ENCODE results near the gene CHPF. TPM values are rescaled to one million over a fixed set of nuclear protein-coding genes. Genes with fewer than 3 reads are reported as not detected.

The CHPF gene
- total RNA-seq, 1 experiment from 2014 or later = 228 TPM

DNA sequence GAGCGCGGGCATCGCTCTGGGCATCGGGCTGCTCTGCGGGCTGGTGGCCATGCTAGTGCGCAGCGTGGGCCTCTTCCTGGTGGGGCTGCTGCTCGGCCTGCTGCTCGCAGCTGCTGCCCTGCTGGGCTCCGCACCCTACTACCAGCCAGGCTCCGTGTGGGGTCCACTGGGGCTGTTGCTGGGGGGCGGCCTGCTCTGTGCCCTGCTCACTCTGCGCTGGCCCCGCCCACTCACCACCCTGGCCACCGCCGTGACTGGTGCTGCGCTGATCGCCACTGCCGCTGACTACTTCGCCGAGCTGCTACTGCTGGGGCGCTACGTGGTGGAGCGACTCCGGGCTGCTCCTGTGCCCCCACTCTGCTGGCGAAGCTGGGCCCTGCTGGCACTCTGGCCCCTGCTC is 4.0 kb upstream of the CHPF start:
- Histone ChIP-seq H3K9me3 (ENCODE audit: control insufficient read depth in 1 of 2, insufficient read depth in 1 of 2, low read depth in 1 of 2, low read length in 2 of 2) (no peaks in the 10 kb centered on the region), H3K27me3 (ENCODE audit: insufficient read depth, low read length) (no peaks in the 10 kb centered on the region), H3K4me1 (ENCODE audit: control insufficient read depth in 1 of 2, insufficient read depth in 2 of 2, low read length in 2 of 2) (peaks cover 3 to 23% of the 10 kb centered on the region in 2 experiments; a peak in 3 of 4 replicates), H3K27ac (ENCODE audit: low read depth, low read length) (no peak overlapping the region), H3K9ac (ENCODE audit: low read length) (no peak overlapping the region), H2AFZ (ENCODE audit: low read depth, low read length, poor library complexity, severe bottlenecking) (no peak overlapping the region), H3K4me3 (replicated peaks in 1 of 2; ENCODE audit: low read depth in 1 of 2, low read length in 2 of 2) (no peak overlapping the region), H3K79me2 (ENCODE audit: insufficient read depth, low read length) (peaks cover 24% of the 10 kb centered on the region), H4K20me1 (ENCODE audit: insufficient read depth) (no peaks in the 10 kb centered on the region), H3K9me2 (ENCODE audit: insufficient read depth) (no peaks in the 10 kb centered on the region), H3K4me2 (ENCODE audit: low read length) (no peak overlapping the region), H3K36me3 (ENCODE audit: control insufficient read depth in 1 of 2, insufficient read depth in 2 of 2, low read length in 2 of 2) (peaks cover 2 to 6% of the 10 kb centered on the region in 2 experiments; a peak in 1 of 4 replicates)
- no TSS peak for BruUV-seq (replicated peaks)
- ChIA-PET RAD21 (ENCODE audit: low non-redundant PET in 1 of 2, low total read pairs in 2 of 2, uncharacterized antibody in 2 of 2, unreplicated experiment in 2 of 2) (interaction anchor here in 1 of 2 experiments (0.6 kb wide), 1 partner anchor 160 kb away, joined by 3 read pairs; no protein-coding TSS in a partner anchor), POLR2A (no interaction called here), CTCF (interaction anchor here (2.0 kb wide), 1 partner anchor 13 kb away, joined by 6 read pairs; no protein-coding TSS in a partner anchor)
- intact Hi-C loops (cut with micrococcal nuclease) = no loop called here
- no peak for ATAC-seq
- DNase-seq (ENCODE audit: low read depth, low spot score) = no peak
- TF ChIP-seq FOSL1 (IDR thresholded peaks at IDR 0.05; ENCODE audit: low read depth) = no peak
- TF ChIP-seq, protein P1, sequence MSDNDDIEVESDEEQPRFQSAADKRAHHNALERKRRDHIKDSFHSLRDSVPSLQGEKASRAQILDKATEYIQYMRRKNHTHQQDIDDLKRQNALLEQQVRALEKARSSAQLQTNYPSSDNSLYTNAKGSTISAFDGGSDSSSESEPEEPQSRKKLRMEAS (IDR thresholded peaks at IDR 0.05) = no peak

DNA sequence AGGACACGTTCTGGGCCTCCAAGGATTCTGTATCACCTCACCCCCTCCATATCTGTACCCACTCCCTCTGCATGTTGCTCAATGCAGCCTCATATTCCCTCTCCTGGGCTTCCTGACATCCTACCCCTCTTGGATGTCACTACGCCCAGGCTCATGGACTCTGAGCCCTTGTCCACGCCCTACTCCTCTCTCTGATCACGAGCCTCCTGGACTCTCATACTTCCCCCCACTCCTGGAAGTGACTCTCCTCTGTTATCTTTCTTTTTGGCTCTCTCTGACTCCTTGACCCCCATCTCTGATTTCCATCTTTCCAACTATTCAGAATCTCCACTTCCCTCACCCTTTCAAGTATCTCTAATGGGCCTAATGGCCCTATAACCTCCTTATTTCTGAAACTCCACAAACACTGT is 2.3 kb upstream of the CHPF start:
- ChIA-PET CTCF (no interaction called here), RAD21 (ENCODE audit: low non-redundant PET in 1 of 2, low total read pairs in 2 of 2, uncharacterized antibody in 2 of 2, unreplicated experiment in 2 of 2) (no interaction called here), POLR2A (interaction anchor here (0.6 kb wide), 1 partner anchor 103 kb away, joined by 3 read pairs; no protein-coding TSS in a partner anchor)
- ATAC-seq (no peak), DNase-seq (ENCODE audit: low read depth, low spot score) (no peak)
- intact Hi-C loops (cut with micrococcal nuclease) = no loop called here
- no peak overlapping the region for H2AFZ ChIP-seq (ENCODE audit: low read depth, low read length, poor library complexity, severe bottlenecking)
- H3K4me3 ChIP-seq (replicated peaks in 1 of 2; ENCODE audit: low read depth in 1 of 2, low read length in 2 of 2) = no peak overlapping the region
- H3K9me3 ChIP-seq (ENCODE audit: control insufficient read depth in 1 of 2, insufficient read depth in 1 of 2, low read depth in 1 of 2, low read length in 2 of 2) = no peaks in the 10 kb centered on the region
- H3K4me2 ChIP-seq (ENCODE audit: low read length) = no peak overlapping the region
- no peak overlapping the region for H3K9ac ChIP-seq (ENCODE audit: low read length)
- H3K36me3 ChIP-seq (ENCODE audit: control insufficient read depth in 1 of 2, insufficient read depth in 2 of 2, low read length in 2 of 2) = peaks cover 2 to 12% of the 10 kb centered on the region in 2 experiments; a peak in 2 of 4 replicates
- TF ChIP-seq, protein P1 (IDR thresholded peaks at IDR 0.05) = no peak
- TF ChIP-seq RAD21 (IDR thresholded peaks at IDR 0.05; ENCODE audit: low read depth) (no peak), EZH2 (IDR thresholded peaks at IDR 0.05) (no peak), POLR2AphosphoS5 (IDR thresholded peaks at IDR 0.05; ENCODE audit: low read depth, low read length) (no peak)
- TF ChIP-seq, protein P2, sequence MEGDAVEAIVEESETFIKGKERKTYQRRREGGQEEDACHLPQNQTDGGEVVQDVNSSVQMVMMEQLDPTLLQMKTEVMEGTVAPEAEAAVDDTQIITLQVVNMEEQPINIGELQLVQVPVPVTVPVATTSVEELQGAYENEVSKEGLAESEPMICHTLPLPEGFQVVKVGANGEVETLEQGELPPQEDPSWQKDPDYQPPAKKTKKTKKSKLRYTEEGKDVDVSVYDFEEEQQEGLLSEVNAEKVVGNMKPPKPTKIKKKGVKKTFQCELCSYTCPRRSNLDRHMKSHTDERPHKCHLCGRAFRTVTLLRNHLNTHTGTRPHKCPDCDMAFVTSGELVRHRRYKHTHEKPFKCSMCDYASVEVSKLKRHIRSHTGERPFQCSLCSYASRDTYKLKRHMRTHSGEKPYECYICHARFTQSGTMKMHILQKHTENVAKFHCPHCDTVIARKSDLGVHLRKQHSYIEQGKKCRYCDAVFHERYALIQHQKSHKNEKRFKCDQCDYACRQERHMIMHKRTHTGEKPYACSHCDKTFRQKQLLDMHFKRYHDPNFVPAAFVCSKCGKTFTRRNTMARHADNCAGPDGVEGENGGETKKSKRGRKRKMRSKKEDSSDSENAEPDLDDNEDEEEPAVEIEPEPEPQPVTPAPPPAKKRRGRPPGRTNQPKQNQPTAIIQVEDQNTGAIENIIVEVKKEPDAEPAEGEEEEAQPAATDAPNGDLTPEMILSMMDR (IDR thresholded peaks at IDR 0.05 in 2 of 3, conservative IDR thresholded peaks at IDR 0.05 in 1 of 3; ENCODE audit: borderline replicate concordance in 1 of 3, insufficient read depth in 1 of 3, low read depth in 2 of 3, low read length in 2 of 3) = no peak
- H3K4me1 ChIP-seq (ENCODE audit: control insufficient read depth in 1 of 2, insufficient read depth in 2 of 2, low read length in 2 of 2) = peaks cover 1 to 31% of the 10 kb centered on the region in 2 experiments; a peak in 3 of 4 replicates
- no TSS peak for BruUV-seq (replicated peaks)
- H3K9me2 ChIP-seq (ENCODE audit: insufficient read depth) = no peaks in the 10 kb centered on the region
- no peak overlapping the region for H3K27ac ChIP-seq (ENCODE audit: low read depth, low read length)
- H3K27me3 ChIP-seq (ENCODE audit: insufficient read depth, low read length) = no peaks in the 10 kb centered on the region
- H4K20me1 ChIP-seq (ENCODE audit: insufficient read depth) = peaks cover 5% of the 10 kb centered on the region; the same call in 1 of the 2 replicates
- H3K79me2 ChIP-seq (ENCODE audit: insufficient read depth, low read length) = peaks cover 33% of the 10 kb centered on the region

All from HCT116 (cell line).